Measurements from ENCODE around the gene EAF2. TPM values are rescaled to one million over a fixed set of nuclear protein-coding genes. Genes with fewer than 3 reads are reported as not detected.

EAF2 gene
- 2.2 and 3.4 TPM in 2 replicates for total RNA-seq

DNA sequence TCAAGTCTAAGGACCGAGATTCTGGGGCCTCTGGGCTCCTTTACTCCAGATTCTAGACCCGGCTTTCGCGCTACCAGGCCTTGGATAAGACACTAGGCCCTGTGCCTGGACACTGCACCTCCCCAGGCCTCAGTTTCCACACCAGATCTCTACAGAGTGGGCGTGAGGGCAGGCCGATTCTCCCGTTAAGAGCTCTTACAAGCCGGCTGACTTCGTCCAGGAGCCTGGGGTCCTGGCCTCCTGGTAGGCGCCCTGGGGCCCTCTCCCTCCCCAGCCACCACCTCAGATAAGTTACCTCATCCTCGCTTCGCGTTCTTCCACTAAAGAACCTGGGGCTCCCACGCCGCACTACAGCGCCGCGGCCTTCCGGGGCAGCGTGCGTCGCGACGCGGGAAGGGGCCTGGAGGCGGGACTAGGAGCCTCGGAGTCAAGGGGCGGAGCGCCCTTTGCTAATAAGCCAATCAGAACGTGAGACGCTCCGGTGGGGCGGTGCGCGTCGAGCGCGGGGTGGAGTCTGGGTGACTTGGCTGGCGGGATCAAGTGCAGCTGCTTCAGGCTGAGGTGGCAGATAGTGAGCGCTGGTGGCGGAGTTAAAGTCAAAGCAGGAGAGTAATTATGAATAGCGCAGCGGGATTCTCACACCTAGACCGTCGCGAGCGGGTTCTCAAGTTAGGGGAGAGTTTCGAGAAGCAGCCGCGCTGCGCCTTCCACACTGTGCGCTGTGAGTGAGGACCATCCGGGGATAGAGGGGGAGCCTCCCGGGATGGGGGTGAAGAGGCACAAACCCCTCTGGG is at the start of gene EAF2, which contains the start of gene IQCB1:
TSS of gene EAF2 (plus strand) at position 539 of the 794 bp plus-strand sequence. CDS start at position 616, 77 bp downstream.
TSS of gene IQCB1 (minus strand) at position 390 of the 794 bp plus-strand sequence. CDS start 6,100 bp downstream, outside the sequence.

DNA sequence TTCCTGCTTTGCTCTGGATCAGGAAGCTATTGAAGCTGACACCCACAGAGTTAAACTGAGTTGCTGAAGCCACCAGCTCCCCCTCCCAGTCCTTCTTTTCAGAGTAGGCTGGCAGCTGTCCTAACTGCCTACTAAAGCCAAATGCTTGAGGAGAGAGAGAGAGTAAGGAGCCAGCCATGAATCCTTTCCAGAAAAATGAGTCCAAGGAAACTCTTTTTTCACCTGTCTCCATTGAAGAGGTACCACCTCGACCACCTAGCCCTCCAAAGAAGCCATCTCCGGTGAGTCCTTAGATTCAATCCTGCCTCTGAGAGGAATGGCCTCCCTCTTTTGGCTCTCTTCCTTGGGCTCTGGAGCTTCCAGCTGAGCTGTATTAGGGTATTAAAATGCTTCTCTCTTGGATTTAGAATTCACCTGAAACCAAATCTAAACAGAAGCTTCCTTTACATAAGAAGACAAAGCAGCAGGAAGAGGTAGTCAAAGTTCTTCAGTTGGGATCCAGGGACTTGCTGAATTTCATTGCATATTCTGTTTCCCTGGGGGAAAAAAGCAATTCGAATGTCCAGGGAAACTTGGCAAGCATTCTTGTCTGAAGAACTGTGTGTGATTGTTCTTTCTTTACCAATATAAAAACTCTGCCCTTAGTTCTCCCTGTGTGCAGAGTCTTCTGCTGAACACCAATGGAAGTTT is 59.4 kb downstream of the EAF2 start, which contains the start of gene SLC15A2:
TSS of gene SLC15A2 (plus strand) at position 101 of the 690 bp plus-strand sequence. CDS start at position 177, 76 bp downstream.

Other genes starting within 250 kb of the EAF2 start
- under 0.01 TPM in 1 of 2 replicates, not detected in the other for gene FBXO40, start 241.8 kb upstream of the EAF2 start, total RNA-seq
- gene HCLS1, start 174.3 kb upstream of the EAF2 start, total RNA-seq = 2.1 and 2.5 TPM in 2 replicates
- gene GOLGB1, start 85.5 kb upstream of the EAF2 start, total RNA-seq = 57.1 and 94.1 TPM in 2 replicates
- 19.7 and 22.8 TPM in 2 replicates for gene IQCB1, start 149 bp upstream of the EAF2 start, total RNA-seq
- gene SLC15A2, start 59.2 kb downstream of the EAF2 start, total RNA-seq = 0.11 and 0.75 TPM in 2 replicates
- gene ILDR1, start 187.0 kb downstream of the EAF2 start, total RNA-seq = not detected in 2 replicates
- under 0.01 TPM in 1 of 2 replicates, not detected in the other for gene CD86, start 220.2 kb downstream of the EAF2 start, total RNA-seq